Measurements from ENCODE around the gene SRP68.
"Not testable (repeated sequence)": the region's sequence is repeated elsewhere in the genome, so short reads cannot be mapped to it uniquely, and the experiment has no call there.

Gene SRP68

GRCh38 chr17:76089680-76090516, 17.6 kb upstream of the SRP68 start:
- no peak for DNase-seq (ENCODE audit: low spot score)

- no peak for DNase-seq (ENCODE audit: low spot score)
Observed at GRCh38 chr17:76088868-76089576, 16.7 kb upstream of the SRP68 start.

GRCh38 chr17:76088041-76088867, 15.9 kb upstream of the SRP68 start:
- peak; percentile 79 for DNase-seq (ENCODE audit: low spot score)

- DNase-seq (ENCODE audit: low spot score), result no peak
Observed at GRCh38 chr17:76087531-76087930, 15.2 kb upstream of the SRP68 start.

- DNase-seq (ENCODE audit: low spot score), result no peak
Observed at GRCh38 chr17:76086384-76086783, 14.1 kb upstream of the SRP68 start.

- DNase-seq (ENCODE audit: low spot score), result no peak
Observed at GRCh38 chr17:76085731-76086366, 13.5 kb upstream of the SRP68 start.

- no peak for DNase-seq (ENCODE audit: low spot score)
Observed at GRCh38 chr17:76085066-76085730, 12.9 kb upstream of the SRP68 start.

- no peak for DNase-seq (ENCODE audit: low spot score)
Observed at GRCh38 chr17:76083536-76084182, 11.3 kb upstream of the SRP68 start.

DNA sequence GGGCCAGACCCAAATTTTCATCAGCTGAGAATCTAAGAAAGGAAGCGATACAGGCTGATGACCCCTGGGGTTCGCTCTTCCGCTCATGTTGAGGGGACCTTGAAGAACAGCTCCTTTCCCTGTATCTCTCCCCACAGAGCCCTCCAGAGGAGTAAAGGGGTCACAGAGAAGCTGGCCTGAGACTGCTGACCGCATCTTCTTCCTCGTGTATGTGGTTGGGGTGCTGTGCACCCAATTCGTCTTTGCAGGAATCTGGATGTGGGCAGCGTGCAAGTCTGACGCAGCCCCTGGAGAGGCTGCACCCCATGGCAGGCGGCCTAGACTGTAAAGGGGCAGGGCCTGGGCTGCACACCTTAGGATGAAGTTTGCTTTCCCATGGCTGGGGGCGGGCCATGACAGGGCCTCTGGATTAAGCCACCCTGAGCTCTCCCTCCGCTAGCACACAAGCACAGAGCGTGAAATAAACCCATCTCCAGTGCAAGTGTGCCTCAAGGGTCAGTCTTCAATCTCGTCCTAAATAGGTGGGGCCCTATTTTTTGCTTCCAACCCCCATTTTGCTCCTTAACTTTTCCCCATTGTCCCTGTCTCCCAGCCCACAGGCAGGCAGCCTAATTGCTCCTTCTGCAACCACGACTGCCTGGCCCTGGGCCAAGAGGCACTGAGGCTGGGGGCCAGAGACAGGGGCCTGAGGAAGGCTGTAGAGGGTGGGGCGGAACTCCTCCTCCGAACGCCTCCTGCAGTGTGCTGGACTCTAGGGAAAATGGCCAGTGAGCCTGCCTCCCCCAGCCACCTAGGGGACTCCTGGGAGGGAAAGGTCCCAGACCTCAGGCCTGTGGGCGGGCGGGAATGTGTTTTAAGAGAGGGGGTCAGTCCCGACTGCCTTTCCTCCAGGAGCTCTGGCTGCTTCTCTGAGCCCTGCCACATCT, 10.3 kb upstream of the SRP68 start:
- no peak for DNase-seq (ENCODE audit: low spot score)

- DNase-seq (ENCODE audit: low spot score), result peak; percentile 34
Observed at GRCh38 chr17:76081295-76082210, 9.2 kb upstream of the SRP68 start.

- peak; percentile 41 for DNase-seq (ENCODE audit: low spot score)
Observed at GRCh38 chr17:76080768-76081287, 8.5 kb upstream of the SRP68 start.

DNA sequence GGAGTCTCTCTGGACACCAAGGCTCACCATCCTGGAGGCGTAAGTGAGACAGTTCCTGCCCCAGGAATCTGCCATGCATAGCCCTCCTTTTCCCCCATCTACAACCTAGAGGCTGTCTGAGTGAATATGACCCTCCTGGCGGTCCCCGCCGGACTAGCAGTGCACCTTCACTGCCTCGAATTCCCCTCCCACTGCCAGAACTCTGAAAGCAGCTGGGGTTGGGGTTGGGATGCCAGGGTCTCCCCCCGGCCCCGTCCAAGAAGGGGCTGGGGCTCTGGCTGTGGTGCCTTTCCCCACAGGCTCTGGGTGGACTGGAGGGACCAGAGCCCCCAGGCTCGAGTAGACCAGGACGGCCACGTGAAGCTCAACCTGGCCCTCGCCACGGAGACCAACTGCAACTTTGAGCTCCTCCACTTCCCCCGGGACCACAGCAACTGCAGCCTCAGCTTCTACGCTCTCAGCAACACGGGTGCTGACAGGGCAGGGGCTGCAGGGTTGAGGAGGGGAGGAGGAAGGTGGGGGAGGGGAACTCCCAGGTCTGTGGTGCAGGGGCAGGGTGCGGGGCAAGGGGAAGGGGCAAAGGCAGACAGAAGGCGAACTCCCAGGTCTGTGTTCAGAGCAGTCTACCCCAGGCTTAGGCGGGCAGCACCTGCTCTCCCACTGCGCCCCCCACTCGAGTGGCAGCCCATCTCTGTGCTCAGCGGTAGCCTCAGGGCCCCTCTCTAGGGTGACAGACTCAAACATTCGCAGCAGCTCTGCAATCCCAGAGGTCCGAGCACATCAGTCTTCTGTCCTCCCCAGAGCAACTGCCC, 7.8 kb upstream of the SRP68 start:
- peak; percentile 74 for DNase-seq (ENCODE audit: low spot score)

- DNase-seq (ENCODE audit: low spot score), result no peak
Observed at GRCh38 chr17:76079535-76079955, 7.2 kb upstream of the SRP68 start.

- DNase-seq (ENCODE audit: low spot score), result no peak
Observed at GRCh38 chr17:76078860-76079534, 6.7 kb upstream of the SRP68 start, which contains the start of gene ZACN. TSS of gene ZACN (plus strand) at chr17:76079182. CDS start at chr17:76079265, 83 bp downstream.

DNA sequence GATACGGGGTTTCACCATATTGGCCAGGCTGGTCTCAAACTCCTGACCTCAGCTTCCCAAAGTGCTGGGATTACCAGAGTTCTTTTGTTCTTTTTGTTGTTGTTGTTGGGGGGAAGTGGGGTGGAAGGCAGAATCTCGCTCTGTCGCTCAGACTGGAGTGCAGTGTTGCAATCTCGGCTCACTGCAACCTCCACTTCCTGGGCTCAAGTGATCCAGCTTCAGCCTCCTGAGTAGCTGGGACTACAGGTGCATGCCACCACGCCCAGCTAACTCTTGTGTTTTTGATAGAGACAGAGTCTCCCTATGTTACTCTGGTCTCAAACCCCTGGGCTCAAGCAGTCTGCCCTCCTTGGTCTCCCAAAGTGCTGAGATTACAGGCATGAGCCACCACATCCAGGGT, 6.1 kb upstream of the SRP68 start:
- DNase-seq (ENCODE audit: low spot score), result not testable (repeated sequence)

DNA sequence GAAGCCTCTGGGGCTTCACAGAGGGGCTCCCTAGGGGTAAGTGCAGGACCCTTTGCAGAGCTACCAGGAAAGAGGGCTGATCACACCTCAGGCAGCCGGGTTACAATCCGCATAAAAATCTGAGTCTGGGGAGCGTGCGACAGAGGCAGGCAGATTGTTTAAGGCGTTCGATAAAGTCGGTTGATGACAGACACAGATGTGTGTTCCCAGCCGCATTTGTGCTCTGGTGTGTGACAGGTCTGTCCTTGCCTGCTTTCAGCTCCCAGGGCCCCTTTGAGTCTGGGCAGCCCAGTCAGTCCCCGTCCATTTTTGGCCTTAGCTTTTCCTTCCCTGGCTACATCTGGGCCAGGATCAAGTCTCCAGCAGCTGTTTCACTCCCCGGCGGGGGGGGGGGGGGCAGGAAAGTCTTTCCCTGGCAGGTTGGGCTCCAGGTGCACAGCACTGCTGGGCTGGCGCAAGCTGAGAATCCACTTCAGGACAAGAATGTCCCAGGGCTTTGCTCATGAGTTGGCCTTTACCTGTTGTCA, 5.3 kb upstream of the SRP68 start:
- DNase-seq (ENCODE audit: low spot score), result no peak
